K562 (cell line): Measurements from ENCODE around the gene DTYMK. TPM values are rescaled to one million over a fixed set of nuclear protein-coding genes. Genes with fewer than 3 reads are reported as not detected.
A peak's percentile ranks its signal among the peaks of the same experiment; 100 is the strongest.

Source experiments
- ATAC-seq: fragments of 200-7000 bp; cut with Tn5 transposase; 3 replicates; pipeline ENCODE4 v1.9.1; 2020; ENCODE audit warnings: moderate library complexity
- BruUV-seq: library from RNA; stranded (reverse); fragments of 400-500 nt; replicated peaks from 2 replicates; lab custom pipeline; 2021; lab: Mats Ljungman, UMichigan
- CTCF ChIA-PET: fragments of 300-600 bp; formaldehyde crosslinking; extraction: SDS; loops from one replicate; lab custom pipeline; 2021; ENCODE audit warnings: low intra/inter-chr PET ratio; lab: Yijun Ruan, JAX
- POLR2A ChIA-PET: fragments of 300-600, 350-650 bp; sonication (Branson Sonifier 250); formaldehyde crosslinking; extraction: SDS; loops from one replicate; lab custom pipeline; 2021; ENCODE audit warnings: antibody characterized with exemption, inconsistent platforms; lab: Yijun Ruan, JAX
- DNase-seq, 4 experiments: peaks; one replicate each; pipeline versions ENCODE4 v3.0.0 to v3.0.0-alpha.2; 2011 to 2018; ENCODE audit warnings: low spot score in 3 of 4, mixed read lengths in 3 of 4; ENCODE audit errors: extremely low read depth in 1 of 4
- FAIRE-seq: peaks from 2 replicates; lab custom pipeline; 2011; peaks lifted over from hg19 to GRCh38; lab: Jason Lieb, UNC
- H2AFZ ChIP-seq: 2 replicates; pipeline ENCODE4 v1.6.0; 2011; ENCODE audit warnings: low read depth, low read length, control low read depth, inconsistent platforms
- H3K27ac ChIP-seq: fragments of 200-600 bp; 3 replicates; pipeline ENCODE4 v1.8.0; 2011; ENCODE audit warnings: low read depth, mild to moderate bottlenecking, control low read depth, inconsistent platforms, low read length, moderate library complexity, mixed read lengths; ENCODE audit errors: extremely low read depth
- H3K27me3 ChIP-seq, 2 experiments: fragments of 300-600 bp in 1 of 2; 2 replicates in 1 of 2; 3 replicates in 1 of 2; pipeline versions ENCODE4 v1.6.0 to v1.8.0; 2011; ENCODE audit warnings: inconsistent platforms in 2 of 2, low read length in 2 of 2, mild to moderate bottlenecking in 1 of 2, mixed read lengths in 1 of 2, moderate library complexity in 1 of 2; ENCODE audit not compliant: control insufficient read depth in 2 of 2, insufficient read depth in 2 of 2
- H3K36me3 ChIP-seq: fragments of 300-600 bp; 3 replicates; pipeline ENCODE4 v1.8.0; 2011; ENCODE audit warnings: mild to moderate bottlenecking, low read length, inconsistent platforms; ENCODE audit not compliant: control insufficient read depth, insufficient read depth
- H3K4me1 ChIP-seq, 2 experiments: fragments of 200-600 bp in 1 of 2; replicated peaks in 1 of 2; 2 replicates in 1 of 2; 3 replicates in 1 of 2; pipeline versions ENCODE4 v1.5.1 to v1.8.0; 2011; ENCODE audit warnings: inconsistent platforms in 2 of 2, low read length in 2 of 2, mild to moderate bottlenecking in 1 of 2, mixed read lengths in 1 of 2, moderate library complexity in 1 of 2; ENCODE audit not compliant: control insufficient read depth in 2 of 2, insufficient read depth in 2 of 2
- H3K4me2 ChIP-seq: 2 replicates; pipeline ENCODE4 v1.6.1; 2011; ENCODE audit warnings: low read length, control low read depth, inconsistent platforms, mixed read lengths; ENCODE audit not compliant: insufficient read depth
- H3K4me3 ChIP-seq: fragments of 200-600 bp; sonication (generic), shearing (Covaris generic); 2 replicates; pipeline ENCODE4 v1.5.1; 2016; ENCODE audit warnings: control low read depth, inconsistent platforms
- H3K79me2 ChIP-seq: fragments of 200-600 bp; 3 replicates; pipeline ENCODE4 v1.8.0; 2011; ENCODE audit warnings: low read length, inconsistent platforms; ENCODE audit not compliant: control insufficient read depth, insufficient read depth
- H3K9ac ChIP-seq, 2 experiments: 2 replicates each; pipeline versions ENCODE4 v1.6.0 to v1.6.1; 2011; ENCODE audit warnings: low read depth in 2 of 2, low read length in 2 of 2, control low read depth in 1 of 2, inconsistent platforms in 1 of 2, mild to moderate bottlenecking in 1 of 2, mixed read lengths in 1 of 2; ENCODE audit not compliant: insufficient read depth in 1 of 2
- H3K9me1 ChIP-seq: one replicate; pipeline ENCODE4 v1.6.0; 2011; ENCODE audit warnings: inconsistent platforms, mild to moderate bottlenecking, low read length, moderate library complexity; ENCODE audit not compliant: control insufficient read depth, insufficient read depth
- H3K9me3 ChIP-seq: replicated peaks from 2 replicates; pipeline ENCODE4 v1.5.1; 2011; ENCODE audit warnings: low read depth, low read length, inconsistent platforms; ENCODE audit not compliant: control insufficient read depth, insufficient read depth
- H4K20me1 ChIP-seq: replicated peaks from 2 replicates; pipeline ENCODE4 v1.6.1; 2011; ENCODE audit warnings: low read length, inconsistent platforms, mixed read lengths; ENCODE audit not compliant: control insufficient read depth, insufficient read depth
- ADNP ChIP-seq: fragments of 200-800 bp; sonication (Bioruptor generic); IDR thresholded peaks from 2 replicates; pipeline ENCODE4 v1.6.1; 2016; ENCODE audit warnings: missing genetic modification characterization, missing compliant biosample characterization
- CREB1 ChIP-seq, 2 experiments: sonication (generic) in 1 of 2; formaldehyde crosslinking in 1 of 2; IDR thresholded peaks; 2 replicates each; pipeline versions ENCODE4 v1.6.1 to v1.8.0; 2012 to 2022; ENCODE audit warnings: inconsistent platforms in 1 of 2, mild to moderate bottlenecking in 1 of 2, missing genetic modification reagents in 1 of 2, moderate library complexity in 1 of 2
- CREBBP ChIP-seq: IDR thresholded peaks from one replicate; pipeline ENCODE4 v1.6.1; 2012; ENCODE audit warnings: low read depth, mild to moderate bottlenecking, control low read depth, inconsistent platforms, low read length
- MEF2D ChIP-seq: conservative IDR thresholded peaks from 2 replicates; pipeline ENCODE4 v1.6.1; 2016; ENCODE audit warnings: low read depth, missing genetic modification characterization, missing compliant biosample characterization
- SNRNP70 ChIP-seq: fragments of 200-400 bp; formaldehyde crosslinking; optimal IDR thresholded peaks from 2 replicates; pipeline ENCODE3; 2017; ENCODE audit warnings: low read depth, low read length
- TAF9B ChIP-seq: fragments of 450-650 bp; IDR thresholded peaks from 2 replicates; pipeline ENCODE4 v1.6.1; 2018; ENCODE audit warnings: mild to moderate bottlenecking; ENCODE audit not compliant: partially characterized antibody
- TSC22D4 ChIP-seq: fragments of 450-650 bp; IDR thresholded peaks from 2 replicates; pipeline ENCODE4 v1.6.1; 2016; ENCODE audit warnings: missing genetic modification characterization, missing biosample characterization, control low read depth
- U2AF1 ChIP-seq: fragments of 200-400 bp; formaldehyde crosslinking; optimal IDR thresholded peaks from 2 replicates; pipeline ENCODE3; 2017; ENCODE audit warnings: mild to moderate bottlenecking, low read depth, low read length, moderate library complexity
- ZNF79 ChIP-seq: fragments of 250-450 bp; sonication (Bioruptor Pico); IDR thresholded peaks from 2 replicates; pipeline ENCODE4 v1.4.0; 2020; ENCODE audit warnings: low read depth, mild to moderate bottlenecking, moderate library complexity
- WGBS: fragments of 100-300 bp; shearing (Covaris generic); methylation state at CpG from one replicate; pipeline ENCODE4 v1.1.6; 2016; ENCODE audit warnings: low coverage, mixed read lengths; ENCODE audit not compliant: insufficient coverage; ENCODE audit errors: missing lambda C conversion rate; 5-methylcytosine and 5-hydroxymethylcytosine counted together
- in situ Hi-C: fragments of 300-500 bp; cut with MboI; formaldehyde crosslinking; loops from 4 replicates; pipeline ENCODE4 v1.15.0; 2018; ENCODE audit warnings: inconsistent platforms, mixed read lengths
- intact Hi-C: fragments of 100-400 bp; cut with micrococcal nuclease; formaldehyde crosslinking; loops from 2 replicates; pipeline ENCODE4 v1.14.2; 2022
- polyA plus RNA-seq, 8 experiments: library from polyadenylated mRNA; depleted of rRNA in 4 of 8; stranded (reverse) in 5 of 8; unstranded in 3 of 8; fragments of >200 nt; fragmentation: Nextera tagmentation in 2 of 8; fragmentation: Illumina TruSeq in 1 of 8; extraction: Ambion mirVana in 2 of 8; extraction: Trizol in 1 of 8; gene quantifications; 2 replicates each; pipeline versions ENCODE4 v1.2.1 to v1.2.3, GENCODE V29; 2011 to 2014; ENCODE audit warnings: inconsistent platforms in 1 of 8, missing spikeins in 1 of 8
- total RNA-seq, 7 experiments: library from RNA; depleted of rRNA in 6 of 7; stranded (reverse); fragments of >200 nt in 6 of 7; fragmentation: Illumina TruSeq in 2 of 7; extraction: Trizol in 2 of 7; gene quantifications; 2 replicates each; pipeline versions ENCODE4 v1.2.1 to v1.2.3, GENCODE V29; 2011 to 2021; ENCODE audit warnings: low replicate concordance in 1 of 7

The DTYMK gene
- total and polyA plus RNA-seq, 9 of the 15 experiments (the other 6 are each of a cell fraction or from before 2014, with no cell fraction given), result 8.2 to 85.0 (median 47.9) TPM

DNA sequence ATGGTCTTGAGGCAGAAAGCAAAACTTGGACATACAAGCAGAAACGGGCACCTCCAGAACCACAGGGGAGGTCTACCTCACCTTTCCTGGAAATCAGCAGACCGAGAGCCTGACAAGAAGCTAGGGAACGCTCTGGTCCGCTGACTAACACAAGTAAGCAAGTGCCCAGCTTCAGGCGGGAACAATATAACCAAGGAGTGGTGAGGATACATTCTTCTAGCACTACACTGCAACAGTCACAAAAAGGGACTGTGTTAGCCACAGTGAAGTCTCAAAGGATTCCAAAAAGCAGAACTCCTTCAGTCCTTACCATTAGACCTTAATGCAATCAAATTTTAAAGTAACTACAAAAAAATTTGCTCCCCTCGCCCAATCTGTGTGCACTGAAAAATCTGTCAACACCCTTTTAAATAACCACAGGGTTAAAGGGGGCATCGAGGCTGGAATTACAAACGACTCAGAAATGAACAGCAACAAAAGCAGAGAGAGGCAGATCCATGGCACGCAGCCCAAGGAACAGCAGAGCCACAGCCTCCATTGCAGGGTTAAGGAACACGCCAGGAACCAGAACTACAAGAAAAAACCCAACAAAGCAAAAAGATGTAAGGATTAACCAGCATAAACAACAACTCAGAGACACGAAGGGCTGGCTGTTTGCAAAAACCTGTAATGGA, 56.7 kb downstream of the DTYMK start:
- no peak overlapping the region for H2AFZ ChIP-seq
- H3K9ac ChIP-seq, result peak overlapping the region in 1 of 2 experiments; percentile 28; a peak in 1 of 4 replicates
- no peaks in the 10 kb centered on the region for H3K9me3 ChIP-seq
- 30% methylated on average over 11 of the region's 11 CpGs for WGBS
- peaks cover 81% of the 10 kb centered on the region for H3K79me2 ChIP-seq
- H3K9me1 ChIP-seq, result peaks cover 2% of the 10 kb centered on the region
- BruUV-seq, result no TSS peak
- peak overlapping the region; percentile 51; the same call in 1 of the 3 replicates for H3K27ac ChIP-seq
- ChIA-PET CTCF (no interaction called here), POLR2A (interaction anchor here (0.6 to 1.3 kb wide), 2 partner anchors 17 to 150 kb away, joined by 3 read pairs; no protein-coding TSS in a partner anchor)
- H3K36me3 ChIP-seq, result peaks cover 74% of the 10 kb centered on the region; the same call in 2 of the 3 replicates
- DNase-seq (peak in 2 of 4 experiments; percentile 33 to 41), FAIRE-seq (peak; percentile 77), ATAC-seq (peak; percentile 67)
- in situ Hi-C loops (no loop called here), intact Hi-C loops (no loop called here)
- H3K4me2 ChIP-seq, result peak overlapping the region; percentile 43; the same call in 1 of the 2 replicates
- peaks cover 4 to 11% of the 10 kb centered on the region in 2 experiments; a peak in 4 of 5 replicates for H3K4me1 ChIP-seq
- H3K4me3 ChIP-seq, result no peak overlapping the region
- TF ChIP-seq CREBBP (no peak), TAF9B (no peak), U2AF1 (no peak), MEF2D (tag) (no peak), ADNP (tag) (no peak), CREB1 (IDR thresholded peaks at IDR 0.05) (no peak), CREB1 (CRISPR knock-in tag; IDR thresholded peaks at IDR 0.05) (no peak), TSC22D4 (tag) (no peak), SNRNP70 (no peak), ZNF79 (no peak)
- no peaks in the 10 kb centered on the region for H3K27me3 ChIP-seq
- H4K20me1 ChIP-seq, result no peaks in the 10 kb centered on the region
